Glutamatergic neuron (in vitro differentiated cells): Measurements from ENCODE around the gene PCGF3. TPM values are rescaled to one million over a fixed set of nuclear protein-coding genes. Genes with fewer than 3 reads are reported as not detected.

Source experiments
- DNase-seq: peaks from one replicate; pipeline ENCODE4 v3.0.0; 2022
- H3K27ac Mint-ChIP-seq: one replicate; pipeline ENCODE4 v1.8.0; 2020; ENCODE audit warnings: mild to moderate bottlenecking, mixed read lengths, inconsistent platforms; ENCODE audit not compliant: unreplicated experiment
- H3K27me3 Mint-ChIP-seq: one replicate; pipeline ENCODE4 v1.8.0; 2020; ENCODE audit warnings: mild to moderate bottlenecking, moderate library complexity, mixed read lengths, inconsistent platforms; ENCODE audit not compliant: unreplicated experiment
- H3K36me3 Mint-ChIP-seq: one replicate; pipeline ENCODE4 v1.8.0; 2020; ENCODE audit warnings: mild to moderate bottlenecking, mixed read lengths, inconsistent platforms; ENCODE audit not compliant: unreplicated experiment
- H3K4me1 Mint-ChIP-seq: one replicate; pipeline ENCODE4 v1.8.0; 2020; ENCODE audit warnings: mild to moderate bottlenecking, low read depth, mixed read lengths, inconsistent platforms; ENCODE audit not compliant: unreplicated experiment
- H3K4me3 Mint-ChIP-seq: one replicate; pipeline ENCODE4 v1.8.0; 2020; ENCODE audit warnings: mild to moderate bottlenecking, mixed read lengths, inconsistent platforms; ENCODE audit not compliant: unreplicated experiment
- H3K9me3 Mint-ChIP-seq: one replicate; pipeline ENCODE4 v1.8.0; 2020; ENCODE audit warnings: mild to moderate bottlenecking, moderate library complexity, mixed read lengths, inconsistent platforms; ENCODE audit not compliant: unreplicated experiment
- total RNA-seq: library from RNA; stranded (reverse); fragmentation: NEBNext Ultra II Directional; extraction: Animal tissue kit (Norgen Biotek cat#: 25700); gene quantifications from one replicate; pipeline ENCODE4 v1.2.1, GENCODE V29; 2021; ENCODE audit not compliant: unreplicated experiment
- TF ChIP-seq, protein P1 (sequence below): fragments of 200-600 bp; sonication (generic); IDR thresholded peaks from one replicate; pipeline ENCODE4 v1.5.0; 2021; ENCODE audit not compliant: partially characterized antibody, unreplicated experiment

PCGF3 gene
- total RNA-seq, 1 donor from 2014 or later = 122 TPM

DNA sequence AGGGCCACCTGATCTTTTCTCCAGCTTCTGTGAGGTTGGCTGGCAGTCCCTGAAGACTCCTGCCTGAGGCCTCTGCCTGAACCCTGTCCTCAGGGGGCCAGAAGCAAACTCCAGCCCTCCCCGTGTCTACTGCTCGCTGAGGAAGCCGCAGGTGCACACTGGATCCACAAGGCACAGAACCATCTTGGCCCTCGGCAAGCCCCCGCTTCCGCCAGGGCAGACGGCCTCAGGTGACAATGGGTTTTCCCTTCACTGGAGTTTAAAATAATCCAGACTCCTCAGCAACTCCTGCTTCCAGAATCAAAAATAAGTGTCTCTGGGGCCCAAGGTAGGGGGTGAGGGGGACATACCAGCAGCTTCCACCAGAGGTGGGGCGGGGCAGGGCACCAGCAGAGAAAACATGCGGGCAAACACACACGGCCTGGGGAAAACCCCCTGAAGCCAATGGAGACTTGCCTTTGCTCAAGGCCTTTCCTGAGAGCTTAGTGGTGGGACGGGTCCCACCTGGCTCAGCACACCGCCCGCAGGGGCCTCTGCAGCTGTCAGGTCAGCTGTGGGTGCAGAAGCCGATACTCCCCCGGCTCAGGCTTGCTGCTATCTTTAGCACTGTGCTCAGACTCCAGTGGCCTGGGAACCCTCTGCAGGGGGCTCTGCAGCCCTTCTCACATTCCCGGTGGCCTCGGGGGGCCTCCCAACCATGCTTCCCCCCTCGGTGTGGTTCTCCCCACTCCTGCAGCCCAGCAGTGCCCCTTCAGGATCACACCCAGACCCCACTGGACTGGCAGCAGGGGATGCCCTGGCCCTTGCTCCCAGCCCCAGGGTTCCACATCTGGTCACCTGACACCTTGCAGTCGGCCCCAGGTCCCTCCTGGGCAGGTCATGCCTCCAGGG, 29.4 kb upstream of the PCGF3 start:
- TF ChIP-seq, protein P1, sequence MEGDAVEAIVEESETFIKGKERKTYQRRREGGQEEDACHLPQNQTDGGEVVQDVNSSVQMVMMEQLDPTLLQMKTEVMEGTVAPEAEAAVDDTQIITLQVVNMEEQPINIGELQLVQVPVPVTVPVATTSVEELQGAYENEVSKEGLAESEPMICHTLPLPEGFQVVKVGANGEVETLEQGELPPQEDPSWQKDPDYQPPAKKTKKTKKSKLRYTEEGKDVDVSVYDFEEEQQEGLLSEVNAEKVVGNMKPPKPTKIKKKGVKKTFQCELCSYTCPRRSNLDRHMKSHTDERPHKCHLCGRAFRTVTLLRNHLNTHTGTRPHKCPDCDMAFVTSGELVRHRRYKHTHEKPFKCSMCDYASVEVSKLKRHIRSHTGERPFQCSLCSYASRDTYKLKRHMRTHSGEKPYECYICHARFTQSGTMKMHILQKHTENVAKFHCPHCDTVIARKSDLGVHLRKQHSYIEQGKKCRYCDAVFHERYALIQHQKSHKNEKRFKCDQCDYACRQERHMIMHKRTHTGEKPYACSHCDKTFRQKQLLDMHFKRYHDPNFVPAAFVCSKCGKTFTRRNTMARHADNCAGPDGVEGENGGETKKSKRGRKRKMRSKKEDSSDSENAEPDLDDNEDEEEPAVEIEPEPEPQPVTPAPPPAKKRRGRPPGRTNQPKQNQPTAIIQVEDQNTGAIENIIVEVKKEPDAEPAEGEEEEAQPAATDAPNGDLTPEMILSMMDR = no peak
- Mint-ChIP-seq H3K36me3 (no peaks in the 10 kb centered on the region), H3K4me1 (peaks cover 7% of the 10 kb centered on the region), H3K27ac (no peak overlapping the region), H3K4me3 (peak overlapping the region; percentile 49), H3K9me3 (peaks cover 6% of the 10 kb centered on the region), H3K27me3 (peaks cover 5% of the 10 kb centered on the region)
- DNase-seq = peak; percentile 20

- Mint-ChIP-seq H3K27ac (no peak overlapping the region), H3K4me1 (peaks cover 7% of the 10 kb centered on the region), H3K9me3 (peaks cover 6% of the 10 kb centered on the region), H3K36me3 (no peaks in the 10 kb centered on the region), H3K27me3 (peaks cover 5% of the 10 kb centered on the region), H3K4me3 (no peak overlapping the region)
- DNase-seq = no peak
- TF ChIP-seq, protein P1 = no peak
These were observed 28.8 kb upstream of the PCGF3 start for GRCh38 chr4:676871-677235.

- DNase-seq = peak; percentile 34
- Mint-ChIP-seq H3K9me3 (peaks cover 6% of the 10 kb centered on the region), H3K4me3 (no peak overlapping the region), H3K36me3 (no peaks in the 10 kb centered on the region), H3K4me1 (peaks cover 7% of the 10 kb centered on the region), H3K27me3 (peaks cover 5% of the 10 kb centered on the region), H3K27ac (no peak overlapping the region)
- TF ChIP-seq, protein P1 = no peak
These were observed 28.0 kb upstream of the PCGF3 start for GRCh38 chr4:677431-678293.

DNA sequence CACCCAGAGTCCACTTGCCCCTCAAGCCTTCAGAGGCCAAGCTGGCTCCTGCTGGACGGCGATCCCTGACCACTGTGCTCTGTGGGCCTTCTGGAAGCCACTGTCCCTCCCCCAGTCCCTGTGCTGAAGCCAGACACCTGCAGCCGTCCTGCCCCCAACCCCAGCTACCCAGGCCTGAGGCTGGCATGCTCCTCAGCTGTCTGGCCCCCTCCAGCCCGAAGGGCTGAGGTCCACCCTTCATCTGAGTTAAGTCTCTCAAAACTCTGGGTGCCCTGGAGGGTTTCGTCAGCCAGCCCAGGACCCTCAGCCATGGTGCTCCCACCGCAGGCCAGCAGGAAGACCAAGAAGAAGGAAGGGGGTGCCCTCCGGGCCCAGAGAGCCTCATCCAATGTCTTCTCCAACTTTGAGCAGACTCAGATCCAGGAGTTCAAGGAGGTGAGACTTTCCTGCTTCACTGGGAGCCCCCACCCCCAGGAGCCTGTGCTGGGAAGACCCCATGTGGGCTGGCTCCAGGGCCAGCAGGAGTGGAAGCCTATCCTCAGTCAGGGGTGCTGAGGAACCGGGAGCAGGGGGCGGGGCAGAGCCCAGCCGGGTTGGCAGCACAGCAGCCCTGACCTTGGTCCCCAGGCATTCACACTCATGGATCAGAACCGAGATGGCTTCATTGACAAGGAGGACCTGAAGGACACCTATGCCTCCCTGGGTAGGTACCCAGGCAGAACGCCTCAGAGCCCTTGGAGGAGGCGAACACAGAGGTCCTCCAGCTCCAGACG, 27.1 kb upstream of the PCGF3 start:
- no peak for DNase-seq
- Mint-ChIP-seq H3K4me3 (no peak overlapping the region), H3K4me1 (peaks cover 1% of the 10 kb centered on the region), H3K9me3 (peaks cover under 1% of the 10 kb centered on the region), H3K27me3 (peaks cover 5% of the 10 kb centered on the region), H3K36me3 (no peaks in the 10 kb centered on the region), H3K27ac (no peak overlapping the region)
- TF ChIP-seq, protein P1 = no peak
